ENCODE results near the gene CATSPERE. TPM values are rescaled to one million over a fixed set of nuclear protein-coding genes. Genes with fewer than 3 reads are reported as not detected.

The CATSPERE gene
- total and polyA plus RNA-seq, 7 experiments from 2014 or later, result 0.24 to 2.2 (median 1.0) TPM

DNA sequence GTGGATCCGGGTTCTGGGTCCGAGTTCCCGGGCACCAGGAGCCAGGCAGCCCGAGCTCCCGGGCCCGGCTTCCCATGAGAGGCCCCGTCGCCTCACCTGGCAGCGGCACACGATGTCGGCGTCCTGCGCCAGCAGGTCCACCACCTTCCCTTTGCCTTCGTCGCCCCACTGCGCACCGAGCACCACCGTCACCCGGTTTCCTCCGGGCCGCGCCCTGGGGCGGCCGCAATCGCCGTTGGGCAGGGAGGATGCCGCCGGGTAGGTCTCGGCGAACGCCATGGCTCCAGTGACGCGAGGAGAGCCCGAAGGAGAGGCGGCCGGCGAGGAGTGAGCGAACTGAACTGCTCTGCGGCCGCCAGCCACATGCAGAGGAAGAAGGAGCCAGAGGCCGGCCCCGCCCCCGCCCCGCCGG, 9.5 kb upstream of the CATSPERE start, which contains the start of gene ADSS2:
Gene ADSS2, minus strand, starts transcription at position 371 of the 412 bp plus-strand sequence. Its CDS starts 92 bp downstream, at position 279.
- ATAC-seq, result no peak
- DNase-seq, result no peak
- Histone ChIP-seq H3K4me3 (ENCODE audit: low read length) (peak within 1 kb of the TSS; percentile 64), H3K4me1 (ENCODE audit: control insufficient read depth in 2 of 2, insufficient read depth in 2 of 2, low read length in 2 of 2) (peaks cover 31 to 40% of the 10 kb centered on the region in 2 donors), H3K27ac (ENCODE audit: low read depth, low read length) (peak within 1 kb of the TSS; percentile 96), H3K36me3 (ENCODE audit: control insufficient read depth in 2 of 3, insufficient read depth in 3 of 3, low read length in 3 of 3) (peaks cover 0 to 5% (median 0%) of the 10 kb centered on the region in 3 experiments), H3K9me3 (ENCODE audit: control insufficient read depth in 2 of 3, low read length in 3 of 3) (no peaks in the 10 kb centered on the region), H3K27me3 (ENCODE audit: control insufficient read depth in 2 of 2, insufficient read depth in 2 of 2, low read length in 2 of 2) (no peaks in the 10 kb centered on the region)
- Mint-ChIP-seq H3K27ac (peak within 1 kb of the TSS; percentile 85 to 99 (median 97)), H3K4me1 (peaks cover 33 to 62% (median 47%) of the 10 kb centered on the region in 7 donors), H3K4me3 (peak within 1 kb of the TSS; percentile 76 to 99 (median 93)), H3K9me3 (peaks cover 0 to 5% (median 0%) of the 10 kb centered on the region in 11 donors), H3K27me3 (no peaks in the 10 kb centered on the region), H3K36me3 (peaks cover 0 to 10% (median 0%) of the 10 kb centered on the region in 5 donors)
- ChIA-PET CTCF (interaction anchor here (0.6 to 1.0 kb wide), 2 partner anchors 13 to 144 kb away, joined by 3 read pairs; no protein-coding TSS in a partner anchor), POLR2A (interaction anchor here (0.8 to 2.9 kb wide), 13 partner anchors 10 to 1196 kb away, joined by 3 to 22 read pairs (median 5); partner anchors contain the start of genes CATSPERE, CEP170, COX20 and DESI2)
- intact Hi-C loops (cut with micrococcal nuclease), result loop anchor here (1.0 to 10.0 kb wide), 12 partner anchors 15 to 1503 kb away; partner anchors contain the start of gene CEP170 (in 1 of the 2)

DNA sequence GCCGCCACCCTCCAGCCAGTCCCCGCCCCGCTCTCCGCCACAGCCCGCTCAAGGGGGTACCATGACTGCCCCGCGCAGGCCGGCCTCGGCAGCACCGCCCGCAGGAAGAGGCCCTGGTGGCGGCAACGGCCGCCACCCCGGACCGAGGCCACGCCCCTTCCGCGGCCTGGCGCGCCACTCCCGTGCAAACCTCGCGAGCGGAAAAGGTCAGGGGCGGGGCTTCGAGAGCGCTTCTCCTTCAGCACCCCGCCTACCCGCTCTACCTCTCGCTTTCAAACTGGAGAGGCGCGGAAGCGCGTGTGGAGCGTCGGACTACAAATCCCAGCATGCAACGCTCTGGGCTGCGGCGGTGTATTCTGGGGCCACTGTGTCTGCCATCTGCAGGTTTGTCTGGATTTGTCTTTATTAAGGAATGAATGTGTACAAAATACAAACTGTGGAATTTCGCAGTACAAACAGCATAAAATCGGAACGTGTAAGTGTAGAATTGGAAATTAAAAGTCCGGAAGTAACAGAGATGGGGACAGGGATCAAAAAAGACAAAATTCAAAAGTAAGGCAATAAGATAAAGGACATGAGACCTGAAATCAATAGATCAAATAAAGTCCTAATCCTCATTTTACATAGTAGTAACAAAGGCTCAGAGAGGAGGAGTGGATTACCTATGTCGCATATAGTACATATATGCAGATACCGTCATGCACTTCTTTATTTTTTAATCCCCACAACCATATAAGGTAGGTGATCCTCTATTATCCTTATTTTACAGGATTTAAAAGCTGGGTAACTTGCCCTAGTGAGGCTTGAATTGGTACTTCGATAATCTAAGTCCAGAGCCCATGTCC, 8.9 kb upstream of the CATSPERE start:
- Histone ChIP-seq H3K4me1 (ENCODE audit: control insufficient read depth in 2 of 2, insufficient read depth in 2 of 2, low read length in 2 of 2) (peaks cover 27 to 36% of the 10 kb centered on the region in 2 donors), H3K4me3 (ENCODE audit: low read length) (peak overlapping the region; percentile 64), H3K27me3 (ENCODE audit: control insufficient read depth in 2 of 2, insufficient read depth in 2 of 2, low read length in 2 of 2) (no peaks in the 10 kb centered on the region), H3K27ac (ENCODE audit: low read depth, low read length) (peak overlapping the region; percentile 96), H3K9me3 (ENCODE audit: control insufficient read depth in 2 of 3, low read length in 3 of 3) (no peaks in the 10 kb centered on the region), H3K36me3 (ENCODE audit: control insufficient read depth in 2 of 3, insufficient read depth in 3 of 3, low read length in 3 of 3) (peaks cover 0 to 5% (median 0%) of the 10 kb centered on the region in 3 experiments)
- peaks cover 29 to 56% (median 41%) of the 10 kb centered on the region in 7 donors for H3K4me1 Mint-ChIP-seq
- POLR2A ChIA-PET, result interaction anchor here (0.9 to 2.9 kb wide), 7 partner anchors 9 to 1197 kb away, joined by 3 to 22 read pairs (median 10); partner anchors contain the start of genes CATSPERE, CEP170, COX20 and DESI2
- H3K36me3 Mint-ChIP-seq, result peaks cover 0 to 10% (median 0%) of the 10 kb centered on the region in 5 donors
- peaks cover 0 to 5% (median 0%) of the 10 kb centered on the region in 11 donors for H3K9me3 Mint-ChIP-seq
- intact Hi-C loops (cut with micrococcal nuclease), result loop anchor here (1.0 to 10.0 kb wide), 22 partner anchors 9 to 1503 kb away; partner anchors contain the start of genes CATSPERE (in 2 of the 2), CEP170 (in 2 of the 2), COX20 (in 2 of the 2) and AKT3 (in 1 of the 2)
- ATAC-seq (peak; percentile 94), DNase-seq (peak; percentile 93 to 99 (median 99))
- H3K4me3 Mint-ChIP-seq, result peak overlapping the region; percentile 76 to 99 (median 93)
- no peaks in the 10 kb centered on the region for H3K27me3 Mint-ChIP-seq
- peak overlapping the region; percentile 85 to 99 (median 97) for H3K27ac Mint-ChIP-seq
- CTCF ChIA-PET, result no interaction called here

DNA sequence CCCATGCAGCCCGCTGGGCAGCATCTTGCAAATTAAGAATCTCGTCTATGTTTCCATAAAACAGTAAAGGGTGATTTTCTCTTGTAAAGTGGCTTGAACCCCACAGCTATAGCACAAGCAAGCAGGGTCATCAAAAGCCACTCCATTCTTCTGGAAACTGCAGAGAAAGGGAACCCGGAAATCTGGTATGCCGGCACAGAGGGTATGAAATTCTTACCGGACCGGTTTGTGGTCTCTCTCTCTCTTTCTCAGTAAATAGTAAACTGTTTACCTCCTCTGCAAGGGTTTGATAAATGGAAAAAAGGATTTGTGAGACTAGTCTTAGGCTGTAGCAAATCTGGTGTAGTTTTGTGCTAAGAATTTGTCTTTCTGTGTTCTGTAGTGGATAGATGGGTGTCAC, 6.7 kb upstream of the CATSPERE start:
- ChIA-PET POLR2A (no interaction called here), CTCF (interaction anchor here (0.6 kb wide), 1 partner anchor 20 kb away, joined by 5 read pairs; no protein-coding TSS in a partner anchor)
- peaks cover 0 to 7% (median 0%) of the 10 kb centered on the region in 11 donors for H3K9me3 Mint-ChIP-seq
- H3K27ac ChIP-seq (ENCODE audit: low read depth, low read length), result no peak overlapping the region
- no peak overlapping the region for H3K4me3 ChIP-seq (ENCODE audit: low read length)
- H3K36me3 ChIP-seq (ENCODE audit: control insufficient read depth in 2 of 3, insufficient read depth in 3 of 3, low read length in 3 of 3), result peaks cover 0 to 5% (median 0%) of the 10 kb centered on the region in 3 experiments
- peaks cover 15 to 34% (median 24%) of the 10 kb centered on the region in 7 donors for H3K4me1 Mint-ChIP-seq
- DNase-seq (no peak), ATAC-seq (no peak)
- no peak overlapping the region for H3K4me3 Mint-ChIP-seq
- H3K27ac Mint-ChIP-seq, result no peak overlapping the region
- H3K27me3 Mint-ChIP-seq, result no peaks in the 10 kb centered on the region
- intact Hi-C loops (cut with micrococcal nuclease), result loop anchor here (5.0 to 10.0 kb wide), 7 partner anchors 112 to 1500 kb away; no protein-coding TSS in a partner anchor
- H3K9me3 ChIP-seq (ENCODE audit: control insufficient read depth in 2 of 3, low read length in 3 of 3), result no peaks in the 10 kb centered on the region
- no peaks in the 10 kb centered on the region for H3K27me3 ChIP-seq (ENCODE audit: control insufficient read depth in 2 of 2, insufficient read depth in 2 of 2, low read length in 2 of 2)
- peaks cover 16 to 18% of the 10 kb centered on the region in 2 donors for H3K4me1 ChIP-seq (ENCODE audit: control insufficient read depth in 2 of 2, insufficient read depth in 2 of 2, low read length in 2 of 2)
- H3K36me3 Mint-ChIP-seq, result peaks cover 0 to 10% (median 0%) of the 10 kb centered on the region in 5 donors

DNA sequence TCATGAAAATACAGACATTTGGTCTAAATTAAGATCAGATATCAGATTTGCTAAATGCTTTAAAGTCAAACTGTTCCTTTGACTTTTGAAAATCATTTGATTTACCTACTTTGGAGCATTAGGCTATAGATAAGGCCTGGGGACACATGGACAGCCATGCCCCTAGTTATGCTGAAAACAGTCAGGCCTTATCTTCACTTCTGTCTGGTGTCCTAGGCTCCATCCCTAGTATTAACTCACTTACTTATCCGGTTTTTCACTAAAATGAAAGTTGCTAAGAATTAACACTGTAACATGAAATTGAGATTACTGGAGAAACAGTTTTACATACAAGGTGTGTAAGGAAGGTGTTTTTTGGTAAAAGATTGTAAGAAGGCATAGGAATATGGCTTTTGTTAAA, 4.5 kb upstream of the CATSPERE start:
- peaks cover 0 to 15% (median 0%) of the 10 kb centered on the region in 11 donors for H3K9me3 Mint-ChIP-seq
- no peak overlapping the region for H3K27ac ChIP-seq (ENCODE audit: low read depth, low read length)
- no peak overlapping the region for H3K4me3 Mint-ChIP-seq
- no peak for ATAC-seq
- H3K36me3 ChIP-seq (ENCODE audit: control insufficient read depth in 2 of 3, insufficient read depth in 3 of 3, low read length in 3 of 3), result peaks cover 0 to 1% (median 0%) of the 10 kb centered on the region in 3 experiments
- H3K27ac Mint-ChIP-seq, result no peak overlapping the region
- ChIA-PET CTCF (no interaction called here), POLR2A (no interaction called here)
- peaks cover 10 to 12% of the 10 kb centered on the region in 2 donors for H3K4me1 ChIP-seq (ENCODE audit: control insufficient read depth in 2 of 2, insufficient read depth in 2 of 2, low read length in 2 of 2)
- H3K36me3 Mint-ChIP-seq, result peaks cover 0 to 14% (median 4%) of the 10 kb centered on the region in 5 donors
- H3K4me1 Mint-ChIP-seq, result peaks cover 13 to 32% (median 21%) of the 10 kb centered on the region in 7 donors
- intact Hi-C loops (cut with micrococcal nuclease), result loop anchor here in 1 of 2 donors (10.0 kb wide), 1 partner anchor 1498 kb away; no protein-coding TSS in a partner anchor
- no peak overlapping the region for H3K4me3 ChIP-seq (ENCODE audit: low read length)
- no peak for DNase-seq
- H3K27me3 Mint-ChIP-seq, result no peaks in the 10 kb centered on the region
- no peaks in the 10 kb centered on the region for H3K9me3 ChIP-seq (ENCODE audit: control insufficient read depth in 2 of 3, low read length in 3 of 3)
- H3K27me3 ChIP-seq (ENCODE audit: control insufficient read depth in 2 of 2, insufficient read depth in 2 of 2, low read length in 2 of 2), result no peaks in the 10 kb centered on the region

DNA sequence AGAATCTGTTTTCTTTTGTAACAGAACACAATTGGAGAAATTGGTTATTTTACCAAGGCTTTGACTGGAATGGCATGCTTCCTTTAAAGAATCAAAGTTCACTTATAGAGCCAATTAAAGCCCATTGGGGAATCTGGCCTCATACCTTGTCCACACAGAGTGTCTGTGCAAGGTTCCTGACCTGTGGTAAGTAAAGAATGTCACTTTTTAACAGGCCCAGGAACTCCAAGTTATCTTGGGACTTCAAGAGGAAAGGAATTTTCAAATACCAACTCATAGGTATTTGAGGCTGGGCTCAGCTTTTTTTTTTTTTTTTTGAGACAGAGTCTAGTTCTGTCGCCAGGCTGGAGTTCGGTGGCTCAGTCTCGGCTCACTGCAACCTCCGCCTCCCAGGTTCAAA, 2.3 kb upstream of the CATSPERE start:
- no peaks in the 10 kb centered on the region for H3K9me3 ChIP-seq (ENCODE audit: control insufficient read depth in 2 of 3, low read length in 3 of 3)
- ChIA-PET CTCF (no interaction called here), POLR2A (interaction anchor here (0.9 to 1.6 kb wide), 2 partner anchors 11 to 376 kb away, joined by 3 to 4 read pairs; no protein-coding TSS in a partner anchor)
- H3K27me3 ChIP-seq (ENCODE audit: control insufficient read depth in 2 of 2, insufficient read depth in 2 of 2, low read length in 2 of 2), result no peaks in the 10 kb centered on the region
- H3K4me3 ChIP-seq (ENCODE audit: low read length), result no peak overlapping the region
- H3K27ac ChIP-seq (ENCODE audit: low read depth, low read length), result no peak overlapping the region
- Mint-ChIP-seq H3K27me3 (no peaks in the 10 kb centered on the region), H3K4me3 (no peak overlapping the region), H3K4me1 (peaks cover 6 to 19% (median 16%) of the 10 kb centered on the region in 7 donors), H3K27ac (no peak overlapping the region), H3K36me3 (peaks cover 0 to 14% (median 4%) of the 10 kb centered on the region in 5 donors), H3K9me3 (peaks cover 0 to 12% (median 0%) of the 10 kb centered on the region in 11 donors)
- intact Hi-C loops (cut with micrococcal nuclease), result loop anchor here in 1 of 2 donors (10.0 kb wide), 1 partner anchor 1496 kb away; no protein-coding TSS in a partner anchor
- H3K4me1 ChIP-seq (ENCODE audit: control insufficient read depth in 2 of 2, insufficient read depth in 2 of 2, low read length in 2 of 2), result peaks cover 5 to 6% of the 10 kb centered on the region in 2 donors
- no peaks in the 10 kb centered on the region for H3K36me3 ChIP-seq (ENCODE audit: control insufficient read depth in 2 of 3, insufficient read depth in 3 of 3, low read length in 3 of 3)
- ATAC-seq (no peak), DNase-seq (no peak)

DNA sequence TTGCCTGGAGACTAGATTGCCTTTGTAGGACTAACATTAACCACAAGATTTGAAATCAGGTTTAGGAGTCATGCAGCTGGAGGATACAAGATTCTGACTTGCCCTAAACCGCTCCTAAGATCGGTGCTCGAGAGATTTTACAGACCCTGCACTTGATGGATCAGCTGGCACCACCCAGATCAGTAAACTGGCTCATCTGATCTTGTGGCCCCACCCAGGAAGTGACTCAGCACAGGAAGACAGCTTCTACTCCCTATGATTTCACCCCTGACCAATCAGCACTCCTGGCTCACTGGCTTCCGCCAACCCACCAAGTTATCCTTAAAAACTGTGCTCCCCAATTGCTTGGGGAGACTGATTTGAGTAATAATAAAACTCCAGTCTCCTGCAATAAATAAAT, 876 bp upstream of the CATSPERE start:
- peak overlapping the region in 8 of 9 donors; percentile 19 to 90 (median 82) for H3K27ac Mint-ChIP-seq
- Histone ChIP-seq H3K27me3 (ENCODE audit: control insufficient read depth in 2 of 2, insufficient read depth in 2 of 2, low read length in 2 of 2) (no peaks in the 10 kb centered on the region), H3K4me1 (ENCODE audit: control insufficient read depth in 2 of 2, insufficient read depth in 2 of 2, low read length in 2 of 2) (peaks cover 5 to 6% of the 10 kb centered on the region in 2 donors), H3K36me3 (ENCODE audit: control insufficient read depth in 2 of 3, insufficient read depth in 3 of 3, low read length in 3 of 3) (no peaks in the 10 kb centered on the region), H3K9me3 (ENCODE audit: control insufficient read depth in 2 of 3, low read length in 3 of 3) (no peaks in the 10 kb centered on the region), H3K27ac (ENCODE audit: low read depth, low read length) (no peak overlapping the region), H3K4me3 (ENCODE audit: low read length) (no peak overlapping the region)
- H3K27me3 Mint-ChIP-seq, result no peaks in the 10 kb centered on the region
- ATAC-seq (no peak), DNase-seq (peak in 3 of 9 donors; percentile 8 to 15 (median 12))
- ChIA-PET POLR2A (interaction anchor here (1.0 to 3.0 kb wide), 5 partner anchors 9 to 403 kb away, joined by 3 to 20 read pairs (median 3); partner anchors contain the start of gene ADSS2), CTCF (no interaction called here)
- H3K36me3 Mint-ChIP-seq, result peaks cover 0 to 14% (median 4%) of the 10 kb centered on the region in 5 donors
- H3K4me1 Mint-ChIP-seq, result peaks cover 6 to 16% (median 13%) of the 10 kb centered on the region in 7 donors
- intact Hi-C loops (cut with micrococcal nuclease), result loop anchor here in 1 of 2 donors (2.0 kb wide), 1 partner anchor 511 kb away; no protein-coding TSS in a partner anchor
- peak overlapping the region; percentile 25 to 85 (median 68) for H3K4me3 Mint-ChIP-seq
- peaks cover 0 to 12% (median 0%) of the 10 kb centered on the region in 11 donors for H3K9me3 Mint-ChIP-seq
